NOMO-1 treated with dmso at 0.1 percent for 144 hours (cell line): ENCODE results near the gene TRIP12.
"Not testable (repeated sequence)": the region's sequence is repeated elsewhere in the genome, so short reads cannot be mapped to it uniquely, and the experiment has no call there.

Experiments used
- DNase-seq: peaks from one replicate; lab custom pipeline; 2025; ENCODE audit not compliant: unreplicated experiment; lab: John Stamatoyannopoulos, UW

Gene TRIP12

DNA sequence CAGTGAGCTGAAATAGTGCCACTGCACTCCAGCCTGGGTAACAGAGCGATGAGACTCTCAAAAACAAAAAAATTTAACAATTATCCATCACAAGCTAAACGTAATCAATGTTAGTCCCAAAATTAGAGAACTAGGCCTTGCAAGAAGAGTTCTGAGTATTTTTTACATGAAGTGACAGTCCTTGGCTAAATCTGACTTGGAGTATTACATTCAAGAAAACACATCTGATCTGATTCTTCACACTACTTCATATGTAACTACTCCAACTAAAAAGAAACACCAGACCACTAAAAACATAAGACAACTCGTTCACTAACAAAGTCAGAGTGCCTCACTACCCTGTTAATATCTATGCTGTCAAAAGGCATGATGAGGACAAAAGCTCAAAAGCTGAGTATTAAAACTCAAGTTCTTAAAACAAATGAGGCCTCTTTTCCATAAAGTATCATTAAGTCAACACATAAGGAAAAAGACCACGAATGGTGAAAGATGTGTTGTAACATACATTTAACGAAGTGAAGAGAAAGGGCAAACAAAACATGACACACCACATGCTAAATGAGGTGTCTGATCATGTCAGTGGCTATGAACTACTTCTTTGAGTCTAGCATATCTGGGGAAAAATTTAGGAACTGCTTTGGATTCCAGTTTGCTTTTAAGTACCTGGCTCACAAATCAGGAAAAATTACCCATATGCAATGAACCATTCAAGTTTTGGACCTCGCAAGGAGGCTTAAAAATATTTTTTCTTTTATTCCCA, 42.4 kb downstream of the TRIP12 start:
- DNase-seq = no peak

DNA sequence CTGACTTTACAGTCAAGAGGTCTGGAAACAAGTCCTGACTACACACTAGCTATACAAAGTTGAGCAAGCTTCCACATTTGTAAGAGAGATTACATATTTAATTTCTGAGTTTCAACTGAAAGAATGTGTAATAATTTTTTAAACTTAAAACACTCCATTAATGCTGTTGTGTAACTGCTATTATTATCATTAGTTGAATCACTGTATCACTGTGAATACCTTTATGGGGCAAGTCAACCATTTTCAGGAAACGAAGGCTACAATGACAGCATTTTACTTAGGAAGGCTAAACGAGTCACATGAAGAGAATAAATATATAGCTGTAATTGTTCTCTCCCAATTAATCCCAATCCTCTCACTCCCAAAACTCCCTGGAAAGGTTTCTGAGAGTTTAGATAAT, 46.3 kb downstream of the TRIP12 start:
- no peak for DNase-seq

DNA sequence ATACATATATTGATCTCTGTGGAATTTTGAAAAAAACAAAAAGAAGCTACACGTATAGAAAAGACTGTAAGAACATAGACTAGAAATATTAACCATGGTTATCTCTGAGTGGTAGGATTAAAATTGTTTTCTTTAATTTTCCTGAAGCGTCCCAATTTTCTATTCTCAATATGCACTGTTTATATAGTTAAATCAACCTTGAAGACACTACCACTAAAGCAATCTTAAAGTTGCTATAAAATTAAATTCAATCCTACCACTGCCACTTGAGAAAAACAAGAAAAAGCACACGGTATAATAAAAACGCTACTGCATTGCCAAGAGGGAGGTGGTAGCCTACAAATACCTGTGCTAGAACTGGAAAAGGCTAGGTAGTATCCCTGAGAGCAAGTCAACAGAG, 47.2 kb downstream of the TRIP12 start:
- DNase-seq = no peak

DNA sequence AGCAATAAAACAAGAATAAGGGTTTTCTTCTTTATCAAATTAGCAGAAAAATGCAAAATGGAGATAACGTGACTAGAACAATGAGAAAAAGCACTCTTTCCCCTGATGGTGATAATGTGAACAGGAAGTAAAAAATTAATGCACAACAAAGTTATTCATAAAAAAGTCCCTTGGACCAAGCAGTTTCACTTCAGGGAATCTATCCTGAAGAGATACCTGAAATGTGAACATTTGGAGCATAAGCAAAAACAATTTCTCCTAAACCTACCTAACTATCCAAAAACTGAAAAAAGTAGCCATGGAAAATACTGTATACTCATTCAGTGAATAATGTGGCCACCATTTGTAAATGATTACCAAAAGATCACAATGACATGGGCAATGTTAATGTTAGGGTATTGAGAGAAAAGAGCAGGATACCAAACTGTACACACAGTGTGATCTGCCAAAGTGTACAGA, 48.7 kb downstream of the TRIP12 start:
- DNase-seq = no peak

DNA sequence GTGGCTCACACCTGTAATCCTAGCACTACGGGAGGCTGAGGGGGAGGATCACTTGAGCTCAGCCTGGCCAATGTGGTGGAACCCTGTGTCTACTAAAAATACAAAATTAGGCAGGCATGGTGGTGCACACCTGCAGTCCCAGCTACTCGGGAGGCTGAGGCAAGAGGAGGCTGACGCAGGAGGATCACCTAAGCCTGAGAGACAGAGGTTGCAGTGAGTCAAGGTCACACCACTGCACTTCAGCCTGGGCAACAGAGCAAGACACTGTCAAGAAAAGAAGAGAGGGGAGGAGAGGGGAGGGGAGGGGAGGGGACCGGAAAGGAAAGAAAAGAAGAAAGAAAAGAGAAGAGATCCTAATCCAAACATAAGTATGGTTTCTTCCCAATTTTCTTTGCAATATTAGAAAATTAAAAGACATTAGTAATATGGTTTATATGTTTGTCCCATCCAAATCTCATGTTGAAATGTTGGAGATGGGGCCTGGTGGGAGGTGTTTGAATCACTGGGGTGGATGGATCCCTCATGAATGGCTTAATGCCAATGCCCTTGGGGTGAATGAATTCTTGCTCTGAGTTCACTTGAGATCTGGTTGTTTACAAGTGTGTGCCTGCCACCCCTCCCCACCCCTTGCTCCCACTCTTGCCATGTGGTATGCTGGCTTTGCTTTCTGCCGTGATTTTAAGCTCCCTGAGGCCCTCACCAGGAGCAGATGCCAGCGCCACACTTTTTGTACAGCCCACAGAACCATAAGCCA, 50.7 kb downstream of the TRIP12 start:
- DNase-seq = no peak

DNA sequence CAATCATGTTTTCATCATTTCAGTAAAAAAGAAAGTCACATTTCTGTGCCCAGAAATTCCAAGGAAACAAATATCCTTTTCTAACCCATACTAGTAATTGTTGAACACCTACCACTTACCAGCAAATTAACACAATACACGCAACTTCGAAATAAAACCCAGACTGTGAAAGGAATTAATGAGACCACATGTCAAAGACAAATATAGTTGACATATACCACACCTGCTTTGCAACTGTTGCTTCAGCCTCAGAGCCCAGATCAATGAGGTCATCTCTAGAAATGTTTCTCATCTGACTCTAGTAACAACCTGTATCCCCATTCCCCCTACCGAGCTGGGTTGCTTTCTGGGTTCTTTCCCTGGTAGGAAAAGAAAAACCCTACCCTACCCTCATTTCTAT, 52.6 kb downstream of the TRIP12 start:
- no peak for DNase-seq

DNA sequence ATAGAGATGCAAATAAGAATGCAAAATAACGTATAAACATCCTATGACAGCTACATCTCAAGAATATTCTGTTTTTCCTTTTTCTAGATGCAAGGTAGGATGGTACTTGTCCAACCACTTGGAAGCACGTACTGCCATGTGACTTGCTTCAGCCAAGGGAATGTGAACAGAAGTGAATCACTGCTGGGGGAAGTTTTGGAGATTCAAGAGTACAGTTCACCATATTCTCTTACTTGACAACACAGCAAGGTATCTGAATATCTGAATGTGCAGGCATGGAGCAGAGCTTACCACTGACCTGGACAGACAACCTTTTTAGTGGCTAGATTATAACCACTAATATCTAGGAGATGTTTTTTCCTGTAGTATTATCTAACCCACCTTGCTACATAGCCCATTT, 53.0 kb downstream of the TRIP12 start:
- no peak for DNase-seq

DNA sequence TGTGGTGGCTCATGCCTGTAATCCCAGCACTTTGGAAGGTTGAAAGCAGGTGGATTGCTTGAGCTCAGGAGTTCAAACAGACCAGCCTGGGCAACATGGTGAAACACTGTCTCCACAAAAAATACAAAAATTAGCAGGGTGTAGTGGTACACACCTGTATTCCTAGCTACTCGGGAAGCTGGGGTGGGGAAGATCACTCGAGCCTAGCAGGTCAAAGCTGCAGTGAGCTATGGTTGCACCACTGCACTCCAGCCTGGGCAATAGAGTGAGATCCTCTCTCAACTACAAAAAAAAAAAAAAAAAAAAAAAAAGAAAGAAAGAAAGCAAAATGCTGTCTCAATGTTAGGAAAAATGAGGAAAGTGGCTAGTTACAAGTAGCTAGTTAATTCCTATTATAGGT, 56.8 kb downstream of the TRIP12 start:
- no peak for DNase-seq

DNA sequence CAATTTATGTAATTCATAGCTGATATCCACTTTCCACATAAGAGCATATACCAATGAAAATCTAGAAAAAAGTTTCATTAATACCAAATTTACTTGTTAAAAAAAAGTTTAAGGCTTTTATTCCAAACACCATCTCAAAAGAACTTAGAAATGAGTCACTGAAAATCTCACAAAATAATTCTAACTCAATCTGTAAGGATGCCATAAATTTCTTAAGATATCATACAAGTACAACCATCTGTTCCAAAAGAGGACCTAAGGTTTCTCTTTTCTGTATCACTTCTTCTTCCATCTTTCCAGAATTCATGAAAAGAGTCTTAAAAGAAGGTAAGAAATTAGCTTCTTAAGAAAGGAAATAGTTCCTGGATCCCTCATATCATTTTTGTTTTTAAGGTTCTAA, 60.4 kb downstream of the TRIP12 start:
- DNase-seq = no peak

DNA sequence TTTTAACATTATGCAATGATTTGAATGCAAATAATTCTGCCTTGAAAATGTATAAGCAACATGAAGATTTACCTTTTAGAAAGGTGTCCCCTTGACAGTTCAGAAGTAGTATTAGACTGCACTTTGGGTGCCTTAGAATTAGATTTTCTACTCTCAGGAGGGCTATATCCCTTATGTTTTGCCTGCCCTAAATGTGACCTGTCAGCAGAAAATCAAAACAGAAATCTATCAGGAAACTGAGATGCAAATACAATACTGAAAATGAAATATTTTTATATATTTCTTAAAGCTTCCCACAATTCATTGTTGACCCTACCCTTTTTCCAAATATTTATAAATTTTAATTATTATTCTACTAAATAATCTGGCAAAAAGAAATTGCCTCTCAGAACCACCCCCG, 61.5 kb downstream of the TRIP12 start:
- no peak for DNase-seq

DNA sequence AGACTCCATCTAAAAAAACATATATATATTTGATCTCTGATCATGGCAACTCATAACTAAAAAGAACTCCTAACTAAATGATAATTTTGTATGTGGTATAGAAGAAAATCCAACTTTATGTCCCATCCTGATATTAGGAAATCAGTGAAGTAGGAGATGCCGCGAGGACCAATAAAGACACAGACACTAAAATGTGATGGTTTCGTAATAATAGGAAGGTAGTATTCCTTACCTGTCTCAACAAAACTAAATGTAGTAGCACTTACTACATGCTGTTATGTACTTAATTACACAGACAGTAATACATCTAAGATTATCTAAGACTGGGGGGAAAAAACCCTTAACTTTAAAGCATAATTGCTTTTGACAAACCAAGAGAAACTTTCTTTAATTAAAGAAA, 63.5 kb downstream of the TRIP12 start:
- no peak for DNase-seq

DNA sequence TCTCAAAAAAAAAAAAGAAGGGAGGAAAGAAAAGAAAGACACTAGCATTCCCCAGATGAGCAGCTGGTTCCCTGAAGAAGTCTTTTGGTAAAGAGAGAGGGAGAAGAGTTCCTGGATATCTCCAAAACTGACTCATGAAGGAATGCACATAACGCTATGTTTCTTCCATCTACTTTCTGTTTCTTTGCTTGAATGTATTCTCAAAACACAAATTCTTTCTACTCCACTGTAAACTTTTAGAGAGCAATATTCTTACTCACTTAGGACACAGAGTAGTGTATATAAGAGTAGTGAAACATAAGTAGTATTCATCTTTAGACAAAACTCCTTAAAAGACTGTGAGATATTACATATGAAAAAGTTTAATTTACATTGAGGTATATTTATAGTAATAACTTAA, 64.2 kb downstream of the TRIP12 start:
- no peak for DNase-seq

DNA sequence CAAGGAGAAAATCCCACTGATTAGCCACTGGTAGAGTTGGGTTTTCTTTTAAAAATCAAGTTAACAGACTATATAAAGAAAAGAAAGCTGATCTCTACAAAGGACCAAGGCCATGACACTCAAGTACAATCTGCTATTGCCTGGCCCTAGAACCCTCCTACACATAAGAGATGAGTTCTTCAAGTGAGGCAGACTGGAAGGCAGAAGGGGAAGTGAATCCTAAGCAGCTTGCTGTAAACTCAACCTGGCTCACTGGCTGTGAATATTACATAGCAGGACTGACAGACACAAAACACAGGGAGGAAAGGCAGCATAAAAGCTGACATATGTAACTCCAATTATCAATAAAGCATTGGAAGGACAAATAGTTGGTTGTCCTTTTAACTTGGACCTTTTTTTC, 65.4 kb downstream of the TRIP12 start:
- DNase-seq = peak; percentile 1

DNA sequence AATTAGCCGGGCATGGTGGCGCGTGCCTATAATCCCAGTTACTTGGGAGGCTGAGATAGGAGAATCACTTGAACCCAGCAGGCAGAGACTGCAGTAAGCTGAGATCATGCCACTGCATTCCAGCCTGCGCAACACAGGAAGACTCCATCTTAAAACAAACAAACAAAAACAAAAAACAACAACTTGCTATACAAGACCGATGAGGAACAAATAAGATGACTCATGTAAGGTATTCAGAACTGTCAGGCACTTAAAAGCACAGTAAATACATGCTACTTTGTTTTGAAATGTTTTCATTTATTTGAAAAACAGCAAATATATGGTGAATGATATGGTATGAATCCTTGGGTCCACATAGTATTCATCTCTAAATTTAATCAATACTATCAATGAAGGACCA, 66.7 kb downstream of the TRIP12 start:
- DNase-seq = no peak

DNA sequence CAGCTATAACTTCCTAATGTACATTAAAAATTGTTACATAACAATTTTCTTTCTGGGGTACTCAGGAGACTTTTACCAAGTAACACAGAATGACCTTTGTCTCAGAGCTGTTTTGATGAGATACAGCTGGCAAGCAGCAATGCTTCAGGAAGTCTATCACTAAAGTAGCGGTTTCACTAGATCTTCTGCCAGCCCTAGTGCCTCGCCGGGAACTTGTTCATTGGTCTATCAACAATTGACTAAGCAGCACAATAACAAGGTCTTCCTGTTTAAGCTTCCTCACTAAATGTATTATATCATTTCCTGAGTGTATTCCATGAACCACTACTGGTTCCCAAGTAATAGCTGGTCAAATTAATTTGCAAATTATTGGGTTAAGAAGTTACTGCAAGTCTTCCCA, 69.2 kb downstream of the TRIP12 start:
- DNase-seq = no peak

DNA sequence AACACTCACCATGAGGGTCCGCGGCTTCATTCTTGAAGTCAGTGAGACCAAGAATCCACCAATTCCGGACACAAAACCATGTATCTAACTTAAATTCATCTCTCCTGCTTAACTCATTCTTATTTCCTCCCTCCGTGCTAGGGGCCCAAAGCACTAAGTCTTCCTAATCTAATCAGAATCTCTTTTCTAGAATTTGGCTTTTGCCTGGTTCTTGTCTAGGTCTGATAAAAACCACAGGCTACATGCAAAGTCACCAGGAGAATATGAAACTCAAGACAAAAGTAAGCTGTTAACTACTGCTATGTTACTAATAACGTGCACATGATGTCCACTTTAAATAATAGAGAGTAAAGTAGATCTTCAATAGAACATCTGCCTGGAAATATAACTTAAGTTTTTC, 69.9 kb downstream of the TRIP12 start:
- no peak for DNase-seq

DNA sequence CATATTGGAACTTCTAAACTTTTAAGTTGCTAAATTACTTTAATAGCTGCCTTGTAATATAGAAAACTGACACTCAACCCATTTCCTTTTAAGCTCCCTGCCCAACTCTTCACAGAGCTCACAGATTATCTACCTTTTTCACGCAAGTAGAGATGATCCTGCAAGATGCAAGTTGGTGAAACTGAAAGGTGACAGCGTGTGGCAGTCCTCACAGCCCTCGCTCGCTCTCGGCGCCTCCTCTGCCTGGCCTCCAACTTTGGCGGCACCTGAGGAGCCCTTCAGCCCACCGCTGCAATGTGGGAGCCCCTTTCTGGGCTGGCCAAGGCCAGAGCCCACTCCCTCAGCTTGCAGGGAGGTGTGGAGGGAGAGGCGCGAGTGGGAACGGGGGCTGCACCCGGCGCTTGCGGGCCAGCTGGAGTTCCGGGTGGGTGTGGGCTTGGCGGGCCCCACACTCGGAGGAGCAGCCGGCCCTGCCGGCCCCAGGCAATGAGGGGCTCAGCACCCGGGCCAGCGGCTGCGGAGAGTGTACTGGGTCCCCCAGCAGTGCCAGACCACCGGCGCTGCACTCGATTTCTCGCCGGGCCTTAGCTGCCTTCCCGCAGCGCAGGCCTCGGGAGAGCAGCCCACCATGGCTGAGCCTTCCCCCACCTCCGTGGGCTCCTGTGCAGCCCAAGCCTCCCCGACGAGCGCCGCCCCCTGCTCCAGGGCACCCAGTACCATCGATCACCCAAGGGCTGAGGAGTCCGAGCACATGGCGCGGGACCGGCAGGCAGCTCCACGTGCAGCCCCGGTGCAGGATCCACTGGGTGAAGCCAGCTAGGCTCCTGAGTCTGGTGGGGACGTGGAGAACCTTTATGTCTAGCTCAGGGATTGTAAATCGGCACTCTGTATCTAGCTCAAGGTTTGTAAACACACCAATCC, 71.2 kb downstream of the TRIP12 start:
- not testable (repeated sequence) for DNase-seq

DNA sequence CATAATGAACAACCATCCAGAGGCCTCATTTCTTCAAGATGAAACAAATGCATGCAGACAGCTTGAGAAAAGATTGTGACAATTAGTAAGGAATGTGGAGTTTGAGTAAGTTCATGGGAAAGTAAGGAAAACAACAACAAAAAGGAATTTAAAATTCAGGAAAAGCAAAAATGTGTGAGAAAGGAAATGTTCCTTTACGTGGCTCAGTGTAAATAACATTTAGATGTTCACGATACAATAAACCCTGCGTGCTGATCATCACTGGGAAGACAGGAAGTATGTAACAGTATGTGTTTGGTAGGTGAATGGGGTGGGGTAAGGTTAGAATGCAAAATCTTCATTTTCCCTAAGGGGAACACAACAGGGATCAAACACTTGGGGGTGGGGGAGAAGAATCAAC, 72.7 kb downstream of the TRIP12 start:
- DNase-seq = no peak

DNA sequence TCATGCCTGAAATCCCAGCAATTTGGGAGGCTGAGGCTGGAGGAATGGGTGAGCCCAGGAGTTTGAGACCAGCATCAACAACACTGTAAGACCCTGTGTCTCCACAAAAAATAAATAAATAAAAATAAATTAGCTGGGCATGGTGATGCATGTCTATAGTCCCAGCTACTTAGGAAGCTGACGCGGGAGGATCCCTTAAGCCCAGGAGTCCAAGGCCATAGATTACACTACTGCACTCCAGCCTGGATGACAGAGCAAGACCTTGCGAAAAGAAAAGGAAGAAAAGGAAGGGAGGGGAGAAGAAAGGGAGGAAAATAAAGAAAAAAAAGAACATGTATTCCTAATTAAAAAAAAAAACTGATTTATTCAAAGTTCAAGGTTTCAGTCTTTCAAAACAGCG, 78.2 kb downstream of the TRIP12 start:
- no peak for DNase-seq

DNA sequence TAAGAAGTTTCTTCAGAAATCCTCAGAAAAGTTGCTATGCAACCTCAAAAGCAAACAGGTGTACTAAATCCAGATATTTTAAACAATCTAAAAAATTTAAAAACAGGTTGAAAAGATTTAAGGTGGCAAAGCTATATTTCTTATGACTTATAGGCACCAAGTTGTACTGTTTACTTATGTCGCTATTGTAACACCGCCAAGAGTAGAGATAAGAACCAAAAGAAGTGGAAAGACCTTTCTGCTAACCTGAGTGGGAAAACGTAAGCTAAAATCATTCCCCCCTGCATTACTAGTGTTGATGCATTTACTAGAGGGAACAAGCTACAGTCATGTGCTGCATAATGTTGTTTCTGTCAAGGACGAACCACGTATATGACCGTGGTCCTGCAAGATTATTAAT, 83.1 kb downstream of the TRIP12 start:
- DNase-seq = no peak

DNA sequence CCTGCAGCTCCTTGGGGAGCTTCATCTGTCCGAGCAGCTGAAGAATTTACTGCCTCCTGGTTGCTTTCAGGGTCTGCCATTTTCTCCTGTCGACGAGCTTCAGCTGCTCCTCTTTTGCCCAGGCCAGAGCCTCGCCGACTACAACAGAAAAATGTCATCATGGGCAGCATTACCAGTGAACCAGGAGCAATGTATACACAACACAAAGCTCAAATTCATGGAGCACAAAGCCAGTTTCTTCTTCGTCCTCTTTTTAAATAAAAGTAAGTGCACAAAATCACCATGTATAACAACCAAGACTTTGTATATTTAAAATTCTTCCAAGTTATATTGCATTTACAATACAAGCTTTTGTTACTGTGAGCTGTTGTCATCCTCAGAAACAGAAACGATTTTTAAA, 85.0 kb downstream of the TRIP12 start:
- no peak for DNase-seq
